Hepatocyte (in vitro differentiated cells): ENCODE results near the gene CORO1C.

Experiments
- CTCF ChIP-seq: fragments of 200-600 bp; sonication (generic); IDR thresholded peaks from 2 replicates; pipeline ENCODE4 v1.5.1; 2016; ENCODE audit warnings: antibody characterized with exemption, mild to moderate bottlenecking; ENCODE audit not compliant: poor library complexity
- EZH2 ChIP-seq: fragments of 200-600 bp; sonication (generic); IDR thresholded peaks from 2 replicates; pipeline ENCODE4 v1.6.1; 2016; ENCODE audit warnings: antibody characterized with exemption, mild to moderate bottlenecking, borderline replicate concordance

DNA sequence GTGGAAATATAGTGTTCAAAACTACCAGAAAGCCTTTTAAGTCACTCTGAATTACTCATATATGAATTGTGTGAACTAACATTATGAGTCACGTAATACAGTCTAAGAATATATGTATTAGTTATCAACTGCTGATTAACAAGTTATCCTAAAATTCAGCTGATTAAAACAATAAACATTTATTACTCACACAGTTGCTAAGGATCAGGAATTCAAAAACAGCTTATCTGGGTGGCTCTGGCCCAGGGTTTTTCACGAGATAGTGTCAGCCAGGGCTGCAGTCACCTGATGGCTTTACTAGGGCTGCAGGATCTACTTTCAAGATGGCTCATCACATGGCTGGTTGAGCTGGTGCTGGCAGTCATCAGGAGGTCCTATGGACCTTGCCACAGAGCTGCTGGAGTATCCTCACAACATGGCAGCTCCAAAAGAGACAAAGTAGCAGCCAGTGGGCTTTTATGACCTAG, 36.5 kb downstream of the CORO1C start:
- no peak for TF ChIP-seq EZH2
- no peak for TF ChIP-seq CTCF
